ENCODE measurements around the gene COL4A1.

- TF ChIP-seq REST (IDR thresholded peaks at IDR 0.05; ENCODE audit: insufficient replicate concordance, low read depth), result no peak
- TF ChIP-seq POLR2AphosphoS5 (IDR thresholded peaks at IDR 0.05; ENCODE audit: low read depth), result no peak
- TF ChIP-seq GABPA (IDR thresholded peaks at IDR 0.05; ENCODE audit: low read depth), result no peak
- TF ChIP-seq CTCF (IDR thresholded peaks at IDR 0.05; ENCODE audit: insufficient read depth, low read length), result no peak
- no peak for TF ChIP-seq SPI1 (IDR thresholded peaks at IDR 0.05; ENCODE audit: borderline replicate concordance, low read depth)
Measured at GRCh38 chr13:110283736-110284517, 23.0 kb downstream of the COL4A1 start.
